SK-N-SH (cell line): ENCODE measurements around the gene CACNA2D4. TPM values are rescaled to one million over a fixed set of nuclear protein-coding genes. Genes with fewer than 3 reads are reported as not detected.

Source experiments
- CTCF ChIA-PET: fragments of 300-600, 350-600 bp; formaldehyde crosslinking; extraction: SDS; loops from one replicate; lab custom pipeline; 2021; lab: Yijun Ruan, JAX
- POLR2A ChIA-PET: fragments of 350-600 bp; sonication (Branson Sonifier 250); formaldehyde crosslinking; extraction: SDS; loops from one replicate; lab custom pipeline; 2020; ENCODE audit warnings: antibody characterized with exemption, inconsistent platforms; lab: Yijun Ruan, JAX
- DNase-seq: peaks from one replicate; pipeline ENCODE4 v3.0.0; 2012
- H2AFZ ChIP-seq: fragments of 200-600 bp; sonication (generic); 2 replicates; pipeline ENCODE4 v1.8.1; 2016; ENCODE audit warnings: antibody characterized with exemption, mild to moderate bottlenecking, low read depth
- H3F3A ChIP-seq: fragments of 200-600 bp; sonication (generic); replicated peaks from 2 replicates; pipeline ENCODE3; 2016; ENCODE audit warnings: antibody characterized with exemption, mild to moderate bottlenecking; ENCODE audit not compliant: insufficient read depth
- H3K27ac ChIP-seq, 2 experiments: fragments of 200-500 bp in 1 of 2; fragments of 200-600 bp in 1 of 2; sonication (Bioruptor generic) in 1 of 2; sonication (generic), shearing (Covaris generic) in 1 of 2; 2 replicates each; pipeline versions ENCODE4 v1.5.1 to v1.6.1; 2014 to 2016; ENCODE audit warnings: low read depth in 2 of 2, inconsistent platforms in 1 of 2, low read length in 1 of 2, mild to moderate bottlenecking in 1 of 2, mixed read lengths in 1 of 2
- H3K27me3 ChIP-seq: fragments of 200-600 bp; sonication (generic), shearing (Covaris generic); 2 replicates; pipeline ENCODE4 v1.6.1; 2016; ENCODE audit warnings: mixed run types; ENCODE audit not compliant: insufficient read depth
- H3K36me3 ChIP-seq, 2 experiments: fragments of 200-500 bp in 1 of 2; fragments of 200-600 bp in 1 of 2; sonication (Bioruptor generic) in 1 of 2; sonication (generic) in 1 of 2; replicated peaks in 1 of 2; 2 replicates each; pipeline versions ENCODE3 to v1.5.1; 2014 to 2016; ENCODE audit warnings: low read length in 1 of 2, mild to moderate bottlenecking in 1 of 2; ENCODE audit not compliant: insufficient read depth in 2 of 2, control insufficient read depth in 1 of 2
- H3K4me1 ChIP-seq, 2 experiments: fragments of 200-500 bp in 1 of 2; fragments of 200-600 bp in 1 of 2; sonication (Bioruptor generic) in 1 of 2; sonication (generic), shearing (Covaris generic) in 1 of 2; 2 replicates each; pipeline versions ENCODE4 v1.5.1 to v1.6.1; 2014 to 2016; ENCODE audit warnings: low read depth in 1 of 2, low read length in 1 of 2, mixed run types in 1 of 2; ENCODE audit not compliant: insufficient read depth in 2 of 2, control insufficient read depth in 1 of 2
- H3K4me2 ChIP-seq: fragments of 200-600 bp; sonication (generic), shearing (Covaris generic); 2 replicates; pipeline ENCODE4 v1.6.1; 2017; ENCODE audit warnings: mixed run types
- H3K4me3 ChIP-seq, 2 experiments: fragments of 200-500 bp in 1 of 2; fragments of 200-600 bp in 1 of 2; sonication (Bioruptor generic) in 1 of 2; sonication (generic), shearing (Covaris generic) in 1 of 2; 2 replicates each; pipeline versions ENCODE4 v1.5.1 to v1.8.1; 2014 to 2016; ENCODE audit warnings: low read depth in 2 of 2, inconsistent platforms in 1 of 2, low read length in 1 of 2, mild to moderate bottlenecking in 1 of 2, mixed read lengths in 1 of 2, moderate library complexity in 1 of 2
- H3K79me2 ChIP-seq: fragments of 200-600 bp; sonication (generic); 2 replicates; pipeline ENCODE4 v1.8.1; 2017; ENCODE audit warnings: mild to moderate bottlenecking; ENCODE audit not compliant: insufficient read depth
- H3K9ac ChIP-seq: fragments of 200-600 bp; sonication (generic); 2 replicates; pipeline ENCODE4 v1.6.1; 2017; ENCODE audit warnings: mixed run types
- H3K9me2 ChIP-seq: fragments of 200-600 bp; sonication (generic); 2 replicates; pipeline ENCODE4 v1.6.1; 2017; ENCODE audit warnings: mixed run types
- H3K9me3 ChIP-seq: fragments of 200-600 bp; sonication (generic); 2 replicates; pipeline ENCODE4 v1.6.1; 2017; ENCODE audit warnings: mixed run types, mild to moderate bottlenecking, moderate library complexity
- H4K20me1 ChIP-seq: fragments of 200-600 bp; sonication (generic); 2 replicates; pipeline ENCODE4 v1.6.1; 2017; ENCODE audit warnings: mild to moderate bottlenecking, mixed run types; ENCODE audit not compliant: insufficient read depth
- CHD2 ChIP-seq: fragments of 150-350 bp; IDR thresholded peaks from 2 replicates; pipeline ENCODE4 v1.6.1; 2018; ENCODE audit warnings: low read length; ENCODE audit not compliant: partially characterized antibody
- EP300 ChIP-seq, 2 experiments: IDR thresholded peaks; 2 replicates each; pipeline versions ENCODE4 v1.4.0 to v1.6.1; 2012; ENCODE audit warnings: borderline replicate concordance in 1 of 2, low read depth in 1 of 2, low read length in 1 of 2
- GABPA ChIP-seq: IDR thresholded peaks from 2 replicates; pipeline ENCODE4 v1.4.0; 2012; ENCODE audit warnings: low read depth, mild to moderate bottlenecking
- GATA2 ChIP-seq: sonication (generic); formaldehyde crosslinking; IDR thresholded peaks from 2 replicates; pipeline ENCODE4 v1.5.0; 2020; ENCODE audit warnings: mild to moderate bottlenecking, missing genetic modification reagents
- JUND ChIP-seq: IDR thresholded peaks from 2 replicates; pipeline ENCODE4 v1.4.0; 2012
- MAX ChIP-seq: IDR thresholded peaks from 2 replicates; pipeline ENCODE4 v1.4.0; 2012; ENCODE audit warnings: low read depth
- MEF2A ChIP-seq: IDR thresholded peaks from 2 replicates; pipeline ENCODE4 v1.4.0; 2012; ENCODE audit warnings: low read depth, borderline replicate concordance
- MXI1 ChIP-seq: IDR thresholded peaks from 2 replicates; pipeline ENCODE4 v1.6.1; 2012; ENCODE audit warnings: mild to moderate bottlenecking, low read depth, low read length, improper control_type of control experiment
- REST ChIP-seq: IDR thresholded peaks from 2 replicates; pipeline ENCODE4 v1.6.1; 2012; ENCODE audit warnings: mild to moderate bottlenecking, low read depth, low read length, moderate library complexity
- RFX5 ChIP-seq: IDR thresholded peaks from 2 replicates; pipeline ENCODE4 v1.6.1; 2012; ENCODE audit warnings: mild to moderate bottlenecking, improper control_type of control experiment, low read length
- TAF1 ChIP-seq: IDR thresholded peaks from 2 replicates; pipeline ENCODE4 v1.6.1; 2012; ENCODE audit warnings: low read depth, mild to moderate bottlenecking, low read length, moderate library complexity, borderline replicate concordance
- TEAD4 ChIP-seq: IDR thresholded peaks from 2 replicates; pipeline ENCODE4 v1.4.0; 2012; ENCODE audit warnings: mild to moderate bottlenecking, borderline replicate concordance; ENCODE audit not compliant: insufficient read depth
- USF1 ChIP-seq: IDR thresholded peaks from 2 replicates; pipeline ENCODE4 v1.4.0; 2012; ENCODE audit warnings: low read depth, borderline replicate concordance
- WGBS: methylation state at CpG from one replicate; pipeline ENCODE4 v1.1.6; 2017; ENCODE audit warnings: low lambda C conversion rate; 5-methylcytosine and 5-hydroxymethylcytosine counted together
- polyA plus RNA-seq, 3 experiments: library from polyadenylated mRNA; depleted of rRNA; stranded (reverse); fragments of >200 nt; gene quantifications; 2 replicates each; pipeline ENCODE4 v1.2.3, GENCODE V29; 2012
- TF ChIP-seq, protein P1 (sequence below): fragments of 200-600 bp; sonication (generic); IDR thresholded peaks from 2 replicates; pipeline ENCODE4 v1.6.1; 2017; ENCODE audit warnings: antibody characterized with exemption, mild to moderate bottlenecking, moderate library complexity

Gene CACNA2D4
- polyA plus RNA-seq, 1 of the 3 experiments (the other 2 are of a cell fraction): 0.02 TPM

GRCh38 chr12:1830401-1830845 lies 88.0 kb downstream of the CACNA2D4 start:
- Histone ChIP-seq H3K4me3 (no peak overlapping the region), H3K27ac (peak overlapping the region in 1 of 2 experiments; percentile 85; a peak in 2 of 4 replicates), H3K27me3 (no peaks in the 10 kb centered on the region), H3K4me1 (peaks cover 0 to 67% of the 10 kb centered on the region in 2 experiments; a peak in 2 of 4 replicates), H2AFZ (no peak overlapping the region), H3K9me3 (no peaks in the 10 kb centered on the region), H3K9me2 (no peaks in the 10 kb centered on the region), H3K9ac (no peak overlapping the region), H3F3A (no peaks in the 10 kb centered on the region), H3K4me2 (no peak overlapping the region), H4K20me1 (no peaks in the 10 kb centered on the region), H3K36me3 (no peaks in the 10 kb centered on the region), H3K79me2 (no peaks in the 10 kb centered on the region)
- WGBS: 7% methylated on average over 3 of the region's 3 CpGs
- DNase-seq: peak; percentile 85
- POLR2A ChIA-PET: no interaction called here
- CTCF ChIA-PET: interaction anchor here (1.1 to 3.1 kb wide), 4 partner anchors 25 to 178 kb away, joined by 3 to 13 read pairs (median 4); no protein-coding TSS in a partner anchor
- peak; percentile 55; the same call in 1 of the 2 replicates for TF ChIP-seq RFX5
- TF ChIP-seq, protein P1, sequence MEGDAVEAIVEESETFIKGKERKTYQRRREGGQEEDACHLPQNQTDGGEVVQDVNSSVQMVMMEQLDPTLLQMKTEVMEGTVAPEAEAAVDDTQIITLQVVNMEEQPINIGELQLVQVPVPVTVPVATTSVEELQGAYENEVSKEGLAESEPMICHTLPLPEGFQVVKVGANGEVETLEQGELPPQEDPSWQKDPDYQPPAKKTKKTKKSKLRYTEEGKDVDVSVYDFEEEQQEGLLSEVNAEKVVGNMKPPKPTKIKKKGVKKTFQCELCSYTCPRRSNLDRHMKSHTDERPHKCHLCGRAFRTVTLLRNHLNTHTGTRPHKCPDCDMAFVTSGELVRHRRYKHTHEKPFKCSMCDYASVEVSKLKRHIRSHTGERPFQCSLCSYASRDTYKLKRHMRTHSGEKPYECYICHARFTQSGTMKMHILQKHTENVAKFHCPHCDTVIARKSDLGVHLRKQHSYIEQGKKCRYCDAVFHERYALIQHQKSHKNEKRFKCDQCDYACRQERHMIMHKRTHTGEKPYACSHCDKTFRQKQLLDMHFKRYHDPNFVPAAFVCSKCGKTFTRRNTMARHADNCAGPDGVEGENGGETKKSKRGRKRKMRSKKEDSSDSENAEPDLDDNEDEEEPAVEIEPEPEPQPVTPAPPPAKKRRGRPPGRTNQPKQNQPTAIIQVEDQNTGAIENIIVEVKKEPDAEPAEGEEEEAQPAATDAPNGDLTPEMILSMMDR: no peak
- no peak for TF ChIP-seq TAF1
- TF ChIP-seq REST: no peak
- TF ChIP-seq GATA2 (CRISPR knock-in tag): peak; percentile 59
- no peak for TF ChIP-seq CHD2
- TF ChIP-seq JUND: no peak
- no peak for TF ChIP-seq MEF2A
- TF ChIP-seq USF1: no peak
- TF ChIP-seq MAX: no peak
- TF ChIP-seq MXI1: peak; percentile 34; the same call in 1 of the 2 replicates
- no peak for TF ChIP-seq TEAD4
- peak in 1 of 2 experiments; percentile 71; a peak in 2 of 4 replicates for TF ChIP-seq EP300 (IDR thresholded peaks at IDR 0.05; ENCODE audit: borderline replicate concordance in 1 of 2, low read depth in 1 of 2, low read length in 1 of 2)
- TF ChIP-seq GABPA: no peak
